Myocyte (in vitro differentiated cells): Measurements from ENCODE around the gene CALY. TPM values are rescaled to one million over a fixed set of nuclear protein-coding genes. Genes with fewer than 3 reads are reported as not detected.
"Not testable (repeated sequence)": the region's sequence is repeated elsewhere in the genome, so short reads cannot be mapped to it uniquely, and the experiment has no call there.

Experiments used
- DNase-seq: peaks from one replicate; pipeline ENCODE4 v3.0.0-alpha.2; 2012; ENCODE audit warnings: low read depth
- polyA plus RNA-seq: library from polyadenylated mRNA; unstranded; fragments of >200 nt; gene quantifications from one replicate; pipeline ENCODE4 v1.2.1, GENCODE V29; 2012; ENCODE audit warnings: missing spikeins
- total RNA-seq: library from RNA; depleted of rRNA; stranded (reverse); fragments of >200 nt; gene quantifications from 2 replicates; pipeline ENCODE4 v1.2.3, GENCODE V29; 2014

Gene CALY, protein sequence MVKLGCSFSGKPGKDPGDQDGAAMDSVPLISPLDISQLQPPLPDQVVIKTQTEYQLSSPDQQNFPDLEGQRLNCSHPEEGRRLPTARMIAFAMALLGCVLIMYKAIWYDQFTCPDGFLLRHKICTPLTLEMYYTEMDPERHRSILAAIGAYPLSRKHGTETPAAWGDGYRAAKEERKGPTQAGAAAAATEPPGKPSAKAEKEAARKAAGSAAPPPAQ
- 0.16 TPM in 1 of 2 replicates, not detected in the other for total RNA-seq
- 0.43 TPM for polyA plus RNA-seq

DNA sequence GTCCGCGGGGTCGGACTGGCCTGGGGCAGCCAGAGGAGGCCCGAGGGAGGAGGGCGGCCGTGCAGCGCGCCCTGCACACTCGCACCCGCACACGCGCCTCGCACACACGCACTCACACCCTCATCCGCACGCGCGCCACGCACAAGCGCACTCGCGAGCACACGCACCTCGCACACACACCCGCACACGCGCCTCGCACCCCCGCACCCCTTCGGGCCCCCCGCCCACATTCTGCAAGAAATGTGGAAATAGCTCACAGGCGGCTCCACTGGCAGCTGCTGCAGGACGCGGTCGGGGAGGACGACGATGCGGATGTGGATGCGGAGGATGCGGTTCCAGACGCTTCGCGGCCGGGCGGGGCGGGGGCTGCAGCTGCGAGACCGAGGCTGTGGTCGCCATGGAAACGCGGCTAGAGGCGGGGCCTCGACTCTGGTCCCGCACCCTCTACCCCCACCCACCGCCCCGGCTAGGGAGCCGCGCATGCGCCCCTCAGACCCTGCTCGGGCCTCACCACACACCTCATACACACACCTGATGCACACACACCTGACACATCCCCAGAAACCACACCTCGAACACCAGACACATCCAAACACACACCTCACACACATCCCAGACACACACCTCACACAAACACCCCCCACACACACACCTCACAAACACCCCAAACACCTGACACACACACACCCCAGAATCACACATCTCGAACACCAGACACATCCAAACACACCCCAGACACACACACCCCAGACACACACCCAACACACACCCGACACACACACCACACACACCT, at the start of gene CALY:
Gene CALY (minus strand): TSS at position 320 of the 793 bp plus-strand sequence. CDS start 7,907 bp downstream, outside the sequence.
- no peak for DNase-seq

DNA sequence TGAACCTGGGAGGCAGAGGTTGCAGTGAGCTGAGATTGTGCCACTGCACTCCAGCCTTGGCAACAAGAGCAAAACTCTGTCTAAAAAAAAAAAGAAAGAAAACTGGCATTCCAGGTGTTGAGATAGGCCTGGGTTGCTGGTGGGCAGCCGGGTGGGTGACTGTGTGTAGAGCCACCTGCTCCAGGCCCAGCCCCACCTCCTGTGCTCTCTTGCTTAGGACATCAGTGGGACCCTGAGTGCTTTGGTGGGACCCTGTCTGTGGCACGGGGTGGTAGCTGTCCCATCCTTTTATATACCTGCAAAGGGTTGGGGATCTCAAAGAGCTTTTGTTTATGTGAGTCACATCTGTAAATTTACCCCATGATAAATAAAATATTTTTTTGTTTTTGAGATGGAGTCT, 48.5 kb upstream of the CALY start:
- DNase-seq = no peak

DNA sequence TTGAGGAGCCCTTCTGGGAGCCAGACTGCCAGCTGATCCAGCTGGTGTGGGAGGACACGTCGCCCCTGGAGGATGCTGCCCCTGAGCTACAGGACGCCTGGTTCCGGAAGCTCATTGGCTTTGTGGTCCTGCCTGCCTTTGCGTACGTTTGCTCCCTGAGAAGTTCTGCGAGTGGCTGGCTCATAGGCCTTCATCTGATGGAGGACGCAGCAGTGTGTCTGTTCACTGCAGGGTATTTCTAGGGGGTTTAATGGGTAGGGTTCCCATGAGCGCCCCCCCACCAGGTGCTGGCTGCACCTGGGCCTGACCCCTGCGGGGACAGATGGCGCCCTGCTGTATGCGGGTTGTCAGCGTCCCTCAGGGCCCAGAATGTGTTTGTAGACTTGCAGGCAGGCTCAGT, 47.4 kb upstream of the CALY start:
- no peak for DNase-seq

DNA sequence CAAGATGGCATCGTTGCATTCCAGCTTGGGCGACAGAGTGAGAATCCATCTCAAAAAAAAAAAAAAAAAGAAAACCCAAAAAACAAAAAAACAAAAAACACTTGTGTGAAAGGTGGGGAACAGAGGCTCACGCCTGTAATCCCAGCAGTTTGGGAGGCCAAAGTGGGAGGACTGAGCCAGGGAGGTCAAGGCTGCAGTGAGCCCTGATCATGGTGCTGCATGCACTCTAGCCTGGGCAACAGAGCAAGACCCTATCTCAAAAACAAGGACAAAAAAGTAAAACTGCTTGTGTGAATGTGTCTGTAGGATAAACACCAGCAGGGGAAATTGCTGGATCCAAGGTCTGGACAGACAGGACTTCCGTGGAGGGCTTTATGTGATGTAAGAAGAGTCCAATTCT, 46.9 kb upstream of the CALY start:
- DNase-seq = no peak

DNA sequence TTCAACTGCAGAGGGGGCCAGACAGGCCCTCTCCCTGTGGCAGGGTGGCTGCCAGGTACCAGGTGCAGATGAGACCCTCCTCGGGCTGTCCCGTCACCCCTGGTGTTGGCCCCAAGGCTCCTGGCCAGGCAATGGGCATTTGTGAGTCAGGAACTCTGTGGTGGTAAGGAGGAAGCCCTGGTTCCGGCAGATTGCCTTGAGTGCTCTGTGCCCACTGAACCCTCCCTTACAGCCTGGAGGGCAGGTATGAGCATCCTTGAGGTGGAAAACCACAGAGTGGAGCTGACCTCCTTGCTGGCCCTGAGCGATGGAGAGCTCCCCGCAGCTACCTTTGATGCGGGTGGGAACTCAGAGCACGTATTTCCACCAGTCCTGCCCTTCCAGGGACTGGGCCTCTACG, 44.3 kb upstream of the CALY start:
- no peak for DNase-seq

DNA sequence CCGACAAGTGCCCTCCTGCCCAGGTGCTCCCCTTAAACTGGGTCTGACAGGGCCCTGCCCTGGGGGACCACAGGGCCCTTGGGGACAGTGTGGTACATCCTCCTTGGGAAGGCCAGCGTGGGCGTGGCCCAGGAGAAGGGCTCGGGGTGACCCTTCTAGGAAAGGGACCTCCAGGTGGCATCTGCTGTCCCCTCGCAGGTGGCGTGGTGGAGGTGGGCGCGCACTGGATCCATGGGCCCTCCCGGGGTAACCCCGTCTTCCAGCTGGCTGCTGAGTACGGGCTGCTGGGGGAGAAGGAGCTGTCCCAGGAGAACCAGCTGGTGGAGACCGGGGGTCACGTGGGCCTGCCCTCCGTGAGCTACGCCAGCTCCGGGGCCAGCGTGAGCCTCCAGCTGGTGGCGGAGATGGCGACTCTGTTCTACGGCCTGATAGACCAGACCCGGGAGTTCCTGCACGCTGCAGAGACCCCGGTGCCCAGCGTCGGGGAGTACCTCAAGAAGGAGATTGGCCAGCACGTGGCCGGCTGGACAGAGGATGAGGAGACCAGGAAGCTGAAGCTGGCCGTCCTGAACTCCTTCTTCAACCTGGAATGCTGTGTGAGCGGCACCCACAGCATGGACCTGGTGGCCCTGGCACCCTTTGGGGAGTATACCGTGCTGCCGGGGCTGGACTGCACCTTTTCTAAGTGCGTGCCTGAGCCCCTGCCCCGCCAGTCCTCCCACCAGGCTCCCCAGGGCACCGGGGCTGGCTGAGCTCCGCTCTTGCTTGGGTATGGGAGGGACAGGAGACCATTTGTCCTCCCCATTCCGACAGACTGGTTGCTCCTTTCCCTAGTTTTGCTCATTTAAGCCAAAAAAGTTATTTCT, 43.3 kb upstream of the CALY start:
- DNase-seq = no peak

DNA sequence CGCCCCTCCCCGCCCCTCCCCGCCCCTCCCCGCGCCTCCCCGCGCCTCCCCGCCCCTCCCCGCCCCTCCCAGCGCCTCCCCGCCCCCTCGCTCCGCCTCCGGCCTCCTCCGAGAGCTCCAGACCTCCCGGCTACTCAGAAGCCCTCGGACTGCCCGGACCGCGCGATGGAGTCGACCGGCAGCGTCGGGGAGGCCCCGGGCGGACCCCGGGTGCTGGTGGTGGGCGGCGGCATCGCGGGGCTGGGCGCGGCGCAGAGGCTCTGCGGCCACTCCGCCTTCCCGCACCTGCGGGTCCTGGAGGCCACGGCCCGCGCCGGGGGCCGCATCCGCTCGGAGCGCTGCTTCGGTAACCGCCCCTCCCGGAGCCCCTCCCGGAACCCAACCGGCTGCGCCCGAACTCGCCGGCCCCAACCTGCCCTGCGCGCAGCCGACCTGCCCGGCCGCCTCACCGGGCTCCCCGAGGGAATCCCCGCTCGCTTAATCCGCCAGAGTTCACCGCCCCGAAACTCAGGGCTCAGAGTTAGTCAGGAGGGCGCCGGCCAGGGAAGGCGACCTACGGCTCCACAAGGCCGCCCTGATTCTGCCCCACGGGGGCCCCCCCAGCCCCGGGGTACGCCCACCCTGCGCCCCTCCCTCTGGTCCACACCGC, 42.6 kb upstream of the CALY start, which contains the start of gene PAOX:
Gene PAOX (plus strand): TSS at position 111 of the 649 bp plus-strand sequence. CDS start 55 bp downstream, at position 166.
- DNase-seq = peak; percentile 65

DNA sequence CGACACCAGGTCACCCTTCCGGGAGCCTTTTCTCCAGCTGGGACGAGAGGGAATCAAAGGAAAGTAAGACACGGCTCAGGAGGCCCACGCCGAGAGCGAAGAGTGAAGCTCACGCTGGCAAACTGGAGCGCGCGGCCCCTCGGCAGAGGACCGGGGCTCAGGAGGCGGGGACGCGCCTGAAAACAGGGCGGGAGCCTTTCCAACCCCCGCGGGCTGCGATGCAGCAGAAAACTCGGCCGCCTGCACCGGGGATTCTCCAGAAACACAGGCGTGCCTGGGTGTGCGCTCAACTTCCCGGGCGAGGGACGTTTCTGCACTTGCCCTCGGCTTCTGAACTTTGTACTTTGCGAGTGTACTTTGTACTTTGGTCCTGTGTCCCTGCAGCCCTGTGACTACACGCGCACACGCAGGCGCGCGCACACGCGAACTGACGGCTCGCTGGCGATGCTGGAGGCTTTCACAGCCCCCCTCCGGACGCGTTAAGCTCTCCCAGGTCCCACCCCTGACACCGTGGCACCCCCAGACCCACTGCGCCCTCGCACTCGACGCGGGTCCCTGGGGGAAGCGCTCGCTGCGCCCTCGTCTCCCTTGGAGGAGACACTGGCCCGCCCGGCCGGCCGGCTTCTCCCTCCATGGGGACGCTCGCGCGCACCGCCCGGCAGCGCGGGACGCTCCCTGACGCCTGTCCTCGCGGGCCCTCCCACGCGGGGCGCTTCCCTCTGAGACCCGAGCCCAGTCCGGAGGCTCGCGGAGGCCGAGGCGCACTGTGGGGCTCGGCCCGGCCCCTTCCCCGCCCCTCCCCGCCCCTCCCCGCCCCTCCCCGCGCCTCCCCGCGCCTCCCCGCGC, 41.8 kb upstream of the CALY start:
- DNase-seq = peak; percentile 63

DNA sequence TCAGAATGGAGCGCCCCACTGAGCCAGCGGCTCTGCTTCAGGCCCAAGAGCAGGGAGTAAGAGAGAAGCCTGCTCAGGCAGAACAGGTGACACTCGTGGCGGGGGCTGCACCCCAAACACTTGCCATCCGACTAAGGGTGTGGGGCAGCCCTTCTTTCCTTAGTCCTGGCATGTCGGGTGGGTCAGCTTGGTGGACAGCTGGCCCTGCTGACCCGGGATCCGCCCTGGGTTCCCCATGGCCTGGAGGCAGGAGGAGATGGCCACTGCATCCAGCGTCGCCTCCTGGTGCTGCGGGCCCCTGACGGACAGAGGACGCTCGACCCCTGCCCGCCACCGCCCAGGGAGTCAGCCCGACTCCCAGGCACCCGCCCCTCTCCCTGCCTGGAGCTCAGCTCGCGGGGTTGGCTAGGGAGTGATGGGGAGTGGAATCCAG, 41.1 kb upstream of the CALY start:
- DNase-seq = peak; percentile 72

DNA sequence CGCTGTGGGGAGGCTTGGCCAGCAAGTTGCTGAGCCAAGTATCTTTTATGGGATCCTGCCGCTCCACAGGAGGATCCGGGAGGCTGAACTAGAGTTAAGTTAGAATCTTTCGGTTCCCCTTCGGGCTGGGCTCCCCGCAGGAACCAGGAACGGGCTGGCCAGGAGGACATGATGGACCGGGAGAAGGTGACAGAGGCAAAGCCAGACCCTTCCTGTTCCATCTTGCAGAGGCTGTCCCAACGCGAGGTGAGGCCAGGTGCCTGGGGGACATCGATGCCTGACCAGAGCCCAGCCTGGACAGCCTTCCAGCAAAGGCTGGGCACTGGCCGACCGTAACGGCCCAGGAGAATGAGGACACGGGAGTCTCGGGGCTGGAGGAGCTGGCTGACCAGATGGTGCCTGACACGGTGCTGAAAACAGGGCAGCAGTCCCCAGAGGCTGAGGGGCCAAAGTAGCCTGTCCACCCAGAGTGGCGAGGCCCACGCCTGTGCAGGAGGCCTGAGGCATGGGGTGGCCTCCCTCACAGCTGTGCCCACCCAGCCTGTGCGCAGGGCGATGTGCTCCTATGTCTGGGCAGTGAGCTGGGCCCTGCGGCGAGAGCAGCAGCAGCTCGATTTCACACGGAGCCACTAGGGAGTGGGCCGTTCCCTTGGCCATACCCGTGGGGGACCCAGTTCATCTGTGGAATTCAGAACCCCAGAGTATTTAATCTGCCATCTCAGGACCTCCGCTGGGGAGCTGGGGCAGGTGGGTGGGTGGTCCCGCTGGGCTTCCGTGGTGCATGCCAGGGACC, 40.5 kb upstream of the CALY start:
- DNase-seq = no peak

DNA sequence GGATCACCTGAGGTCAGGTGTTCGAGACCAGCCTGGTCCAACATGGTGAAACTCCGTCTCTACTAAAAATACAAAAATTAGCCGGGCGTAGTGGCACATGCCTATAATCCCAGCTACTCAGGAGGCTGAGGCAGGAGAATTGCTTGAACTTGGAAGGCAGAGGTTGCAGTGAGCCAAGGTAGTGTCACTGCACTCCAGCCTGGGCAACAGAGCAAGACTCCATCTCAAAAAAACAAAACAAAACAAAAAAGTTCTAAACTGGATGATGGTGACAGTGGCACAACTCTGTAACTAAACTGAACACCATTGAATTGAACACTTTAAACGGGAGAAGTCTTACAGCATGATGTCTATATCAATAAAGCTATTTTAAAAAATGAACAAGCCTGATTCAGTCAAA, 39.5 kb upstream of the CALY start:
- DNase-seq = not testable (repeated sequence)

DNA sequence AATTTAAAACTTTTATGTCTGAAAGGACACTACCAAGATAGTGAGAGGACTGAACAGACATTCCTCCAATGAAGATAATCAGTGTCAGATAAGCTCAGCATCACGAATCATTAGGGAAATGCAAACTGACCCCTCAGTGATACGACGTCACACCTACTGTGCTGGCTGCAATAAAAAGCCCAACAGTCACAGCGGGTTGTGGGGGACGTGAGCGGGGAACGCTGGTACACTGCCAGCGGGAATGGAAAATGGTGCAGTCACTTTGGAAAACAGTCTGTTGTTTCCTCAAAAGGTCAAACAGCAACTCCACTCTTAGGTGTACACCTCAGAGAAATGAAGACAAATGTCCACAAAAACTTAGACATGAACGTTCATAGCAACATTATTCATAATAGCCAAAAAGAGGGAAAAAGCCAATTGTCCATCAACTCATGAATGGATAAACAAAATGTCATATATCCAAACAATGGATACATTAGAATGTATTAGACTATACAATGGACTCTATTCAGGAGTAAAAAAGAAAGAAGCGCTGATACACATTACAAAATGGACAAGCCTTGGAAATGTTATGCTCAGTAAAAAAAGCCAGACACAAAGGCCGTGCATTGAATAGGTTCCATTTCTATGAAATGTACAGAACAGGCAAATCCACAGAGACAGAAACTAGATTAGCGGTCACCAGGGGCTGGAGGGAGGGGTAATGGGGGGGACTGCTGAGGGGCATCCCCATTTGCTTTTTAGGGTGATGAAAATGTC, 38.8 kb upstream of the CALY start:
- no peak for DNase-seq

DNA sequence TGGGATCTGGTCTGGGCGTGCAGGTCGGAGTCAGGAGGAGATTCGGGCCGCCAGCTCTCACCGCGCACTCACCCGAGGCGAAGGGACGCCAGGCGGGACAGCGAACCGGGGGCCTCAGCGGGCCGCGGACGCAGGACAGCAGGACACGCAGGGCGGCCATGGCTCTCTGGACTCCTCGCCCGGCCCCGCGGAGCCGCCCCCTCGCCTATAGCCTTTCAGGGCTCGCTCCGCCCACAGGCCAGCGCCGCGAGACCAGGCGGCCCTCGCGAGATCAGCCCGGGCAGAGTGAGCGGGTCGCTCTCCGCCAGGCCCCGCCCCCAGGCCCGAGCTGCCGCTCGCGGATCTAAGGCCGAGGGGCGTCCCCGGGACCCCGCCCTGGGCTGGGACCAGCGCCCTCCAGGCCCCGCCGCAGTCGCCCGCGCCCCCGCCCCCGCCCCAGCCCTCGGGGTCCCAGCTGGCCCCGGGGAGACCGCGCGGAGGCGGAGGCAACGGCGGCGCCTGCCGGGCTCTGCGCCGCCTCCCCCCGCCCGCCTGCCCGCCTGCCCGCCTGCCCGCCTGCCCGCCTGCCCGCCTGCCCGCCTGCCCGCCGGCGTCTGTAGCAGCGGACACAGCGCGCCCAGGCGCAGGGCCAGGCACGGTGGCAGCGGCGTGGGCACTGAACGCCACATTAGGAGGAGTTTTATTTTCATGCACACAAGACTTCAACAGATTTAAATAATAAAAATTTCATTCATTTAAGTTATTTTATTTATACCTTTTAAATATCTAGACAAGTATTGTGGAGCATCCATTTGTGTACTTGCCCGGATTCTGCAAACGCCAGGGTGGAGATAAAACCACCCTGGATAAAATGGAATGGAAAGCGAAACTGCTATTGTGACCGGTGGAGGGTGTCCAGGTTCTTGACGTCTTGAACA, 36.7 kb upstream of the CALY start, which contains the start of gene ECHS1:
Gene ECHS1 (minus strand): TSS at position 181 of the 917 bp plus-strand sequence. CDS start 21 bp downstream, at position 160.
- peak; percentile 95 for DNase-seq

DNA sequence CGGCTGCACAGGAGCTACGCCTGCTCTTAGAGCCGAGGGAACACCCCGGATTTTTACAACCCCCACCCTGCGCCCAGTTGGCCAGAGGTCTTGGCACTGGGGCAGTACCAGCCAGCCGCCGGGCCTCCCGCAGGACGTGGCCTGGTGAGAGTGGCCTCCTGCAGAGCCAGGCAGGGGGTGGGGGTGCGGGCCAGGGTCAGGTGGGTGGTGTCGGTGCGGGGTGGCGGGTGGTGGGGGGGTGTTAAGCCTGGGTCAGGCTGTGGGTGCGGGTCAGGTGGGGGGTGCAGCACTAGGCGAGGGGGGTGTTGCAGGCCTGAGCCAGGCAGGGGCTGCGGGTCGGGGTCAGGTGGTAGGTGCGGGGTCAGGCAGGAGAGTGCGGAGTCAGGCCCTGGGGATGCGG, 35.8 kb upstream of the CALY start:
- no peak for DNase-seq

DNA sequence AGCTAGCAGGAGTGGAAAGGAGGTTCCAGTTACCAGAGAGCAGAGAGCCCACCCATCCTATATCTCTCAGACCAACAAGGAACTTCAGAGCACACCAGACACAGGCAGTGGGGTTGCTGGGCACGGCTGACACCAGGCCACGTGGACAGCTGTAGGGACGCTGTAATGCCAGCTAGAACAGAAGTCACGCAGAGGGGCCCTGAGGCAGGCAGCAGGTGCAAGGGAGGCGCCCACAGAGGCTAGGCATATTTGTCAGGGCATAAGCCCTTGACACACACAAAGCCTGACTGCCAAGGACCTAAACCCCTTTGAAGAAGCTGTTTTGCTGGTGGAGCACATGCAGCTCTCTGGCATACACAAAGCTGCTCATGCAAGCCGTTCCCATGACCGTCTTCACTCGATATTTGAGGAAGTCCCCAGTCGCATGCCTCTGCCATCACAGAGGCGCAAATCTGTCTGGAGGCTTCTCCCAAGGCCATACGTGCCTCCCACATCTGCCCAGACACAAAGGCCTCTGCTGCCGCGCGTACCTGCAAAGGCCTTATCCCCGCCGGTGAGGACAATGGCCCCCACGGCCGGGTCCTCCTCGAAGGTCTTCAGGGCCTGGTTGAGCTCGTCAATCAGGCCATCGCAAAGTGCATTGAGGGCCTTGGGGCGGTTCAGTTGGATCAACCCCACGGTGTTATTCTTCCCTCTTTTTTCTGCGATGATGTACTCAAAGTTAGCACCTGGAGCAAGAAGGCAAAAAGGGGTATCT, 33.5 kb upstream of the CALY start:
- peak; percentile 91 for DNase-seq

DNA sequence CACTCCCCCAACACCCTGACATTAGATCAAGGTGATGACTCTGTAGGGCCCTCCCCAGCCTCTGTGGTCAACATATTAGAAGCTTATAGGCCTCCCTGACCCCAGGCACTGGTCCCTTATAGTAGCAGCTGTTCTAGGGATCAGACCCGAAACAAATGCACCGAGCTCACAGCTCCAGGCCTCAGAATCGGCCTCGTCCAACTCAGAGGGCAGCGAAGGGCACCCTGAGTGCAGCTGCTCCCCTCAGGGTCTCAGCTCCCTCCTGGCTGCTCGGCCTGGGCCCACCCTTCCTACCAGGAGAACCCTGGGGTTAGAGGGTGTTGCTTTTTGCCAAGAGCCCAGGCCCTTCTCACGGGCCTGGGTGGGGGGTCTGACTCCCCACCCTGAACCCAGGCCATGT, 31.5 kb upstream of the CALY start:
- DNase-seq = peak; percentile 63

DNA sequence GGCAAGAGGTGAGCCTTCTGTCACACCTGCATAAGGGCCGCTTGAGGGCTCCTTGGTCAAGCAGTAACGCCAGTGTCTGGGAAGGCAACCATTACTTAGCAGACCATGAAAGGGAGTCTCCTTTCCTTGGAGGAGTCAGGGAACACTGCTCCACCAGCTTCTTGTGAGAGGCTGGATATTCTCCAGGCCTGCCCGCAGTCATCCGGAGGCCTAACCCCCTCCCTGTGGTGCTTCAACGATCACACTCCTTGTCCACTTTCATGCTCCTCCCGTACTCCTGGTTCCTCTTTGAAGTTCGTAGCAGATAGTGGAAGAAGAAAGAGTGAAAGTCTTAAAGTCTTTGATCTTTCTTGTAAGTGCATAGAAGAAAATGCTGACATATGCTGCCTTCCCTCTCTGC, 30.8 kb upstream of the CALY start:
- DNase-seq = not testable (repeated sequence)
